PFSK-1 (cell line): ENCODE measurements around the gene CIPC.

Source experiments
- SIN3A ChIP-seq: IDR thresholded peaks from 2 replicates; pipeline ENCODE4 v1.6.1; 2012; ENCODE audit warnings: mild to moderate bottlenecking, low read length, moderate library complexity, borderline replicate concordance; ENCODE audit not compliant: insufficient read depth
- TAF1 ChIP-seq: IDR thresholded peaks from 2 replicates; pipeline ENCODE4 v1.6.1; 2012; ENCODE audit warnings: low read length, control low read depth, borderline replicate concordance; ENCODE audit not compliant: insufficient read depth

- TF ChIP-seq SIN3A (no peak), TAF1 (no peak)
Measured at GRCh38 chr14:77148510-77149231, 50.6 kb downstream of the CIPC start.
